ENCODE data around the gene SPON1.

DNA sequence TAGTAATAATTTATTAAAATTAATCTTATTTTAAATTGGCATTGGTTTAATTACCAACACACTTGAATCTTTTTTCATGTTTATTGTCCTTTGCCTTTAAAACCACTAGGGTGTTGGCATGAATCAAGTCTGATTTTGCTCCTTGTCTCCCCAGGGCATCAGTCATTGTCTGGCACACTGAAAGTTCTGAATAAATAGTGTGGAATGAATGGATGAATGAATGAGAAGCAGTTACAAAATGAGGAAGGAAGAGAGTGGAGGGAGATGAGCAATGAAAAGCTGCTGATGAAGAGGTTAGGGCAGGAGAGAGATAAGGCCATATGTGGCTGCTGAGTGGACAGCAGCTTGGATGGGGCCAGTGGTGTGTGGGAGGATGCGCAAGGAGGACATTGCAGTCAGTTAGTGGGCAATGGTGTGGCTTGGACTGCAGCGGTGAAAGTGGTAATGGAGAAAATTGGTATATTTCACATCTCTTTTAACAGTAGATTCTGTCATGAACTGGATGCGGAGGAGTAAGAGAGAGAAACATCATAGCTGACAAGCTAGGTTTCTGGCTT is 132.0 kb downstream of the SPON1 start:
- TF ChIP-seq, protein P1, sequence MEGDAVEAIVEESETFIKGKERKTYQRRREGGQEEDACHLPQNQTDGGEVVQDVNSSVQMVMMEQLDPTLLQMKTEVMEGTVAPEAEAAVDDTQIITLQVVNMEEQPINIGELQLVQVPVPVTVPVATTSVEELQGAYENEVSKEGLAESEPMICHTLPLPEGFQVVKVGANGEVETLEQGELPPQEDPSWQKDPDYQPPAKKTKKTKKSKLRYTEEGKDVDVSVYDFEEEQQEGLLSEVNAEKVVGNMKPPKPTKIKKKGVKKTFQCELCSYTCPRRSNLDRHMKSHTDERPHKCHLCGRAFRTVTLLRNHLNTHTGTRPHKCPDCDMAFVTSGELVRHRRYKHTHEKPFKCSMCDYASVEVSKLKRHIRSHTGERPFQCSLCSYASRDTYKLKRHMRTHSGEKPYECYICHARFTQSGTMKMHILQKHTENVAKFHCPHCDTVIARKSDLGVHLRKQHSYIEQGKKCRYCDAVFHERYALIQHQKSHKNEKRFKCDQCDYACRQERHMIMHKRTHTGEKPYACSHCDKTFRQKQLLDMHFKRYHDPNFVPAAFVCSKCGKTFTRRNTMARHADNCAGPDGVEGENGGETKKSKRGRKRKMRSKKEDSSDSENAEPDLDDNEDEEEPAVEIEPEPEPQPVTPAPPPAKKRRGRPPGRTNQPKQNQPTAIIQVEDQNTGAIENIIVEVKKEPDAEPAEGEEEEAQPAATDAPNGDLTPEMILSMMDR (IDR thresholded peaks at IDR 0.05), result no peak
- no peak for TF ChIP-seq POLR2A (IDR thresholded peaks at IDR 0.05)
